ENCODE data around the gene IKBKE. TPM values are rescaled to one million over a fixed set of nuclear protein-coding genes. Genes with fewer than 3 reads are reported as not detected.

Gene IKBKE
- total and polyA plus RNA-seq, 9 donors: 0.86 to 3.9 (median 2.3) TPM

- H3K27ac ChIP-seq: no peak overlapping the region
- no peaks in the 10 kb centered on the region for H3K27me3 ChIP-seq
- no peaks in the 10 kb centered on the region for H3K9me3 ChIP-seq
- TF ChIP-seq POLR2A (IDR thresholded peaks at IDR 0.05): no peak
- no peak for TF ChIP-seq EP300 (IDR thresholded peaks at IDR 0.05)
- TF ChIP-seq CTCF (IDR thresholded peaks at IDR 0.05): no peak
- peaks cover 2% of the 10 kb centered on the region for H3K4me1 ChIP-seq (ENCODE audit: insufficient read depth)
- H3K36me3 ChIP-seq: no peaks in the 10 kb centered on the region
- intact Hi-C loops (cut with DNase I): no loop called here
- no peak overlapping the region for H3K4me3 ChIP-seq
- 84 to 95% (median 95%) methylated on average over 4 of the region's 4 CpGs for WGBS, 3 donors
- DNase-seq: no peak
Measured at GRCh38 chr1:206448471-206448870, 21.8 kb upstream of the IKBKE start.

GRCh38 chr1:206449565-206449964, 20.7 kb upstream of the IKBKE start:
- 43 to 78% (median 72%) methylated on average over 1 of the region's 1 CpG for WGBS, 3 donors
- intact Hi-C loops (cut with DNase I): no loop called here
- no peak for DNase-seq
- Histone ChIP-seq H3K4me1 (ENCODE audit: insufficient read depth) (peaks cover 2% of the 10 kb centered on the region), H3K36me3 (no peaks in the 10 kb centered on the region), H3K9me3 (no peaks in the 10 kb centered on the region), H3K27me3 (no peaks in the 10 kb centered on the region), H3K4me3 (no peak overlapping the region), H3K27ac (no peak overlapping the region)
- TF ChIP-seq POLR2A (IDR thresholded peaks at IDR 0.05): no peak
- TF ChIP-seq EP300 (IDR thresholded peaks at IDR 0.05): no peak
- TF ChIP-seq CTCF (IDR thresholded peaks at IDR 0.05): no peak

GRCh38 chr1:206450281-206450680, 20.0 kb upstream of the IKBKE start:
- DNase-seq: no peak
- H3K4me3 ChIP-seq: no peak overlapping the region
- intact Hi-C loops (cut with DNase I): no loop called here
- H3K27ac ChIP-seq: no peak overlapping the region
- WGBS, 3 donors: 96 to 98% (median 97%) methylated on average over 12 of the region's 12 CpGs
- H3K9me3 ChIP-seq: no peaks in the 10 kb centered on the region
- H3K4me1 ChIP-seq (ENCODE audit: insufficient read depth): peaks cover 2% of the 10 kb centered on the region
- H3K27me3 ChIP-seq: no peaks in the 10 kb centered on the region
- TF ChIP-seq EP300 (IDR thresholded peaks at IDR 0.05): no peak
- TF ChIP-seq CTCF (IDR thresholded peaks at IDR 0.05): no peak
- TF ChIP-seq POLR2A (IDR thresholded peaks at IDR 0.05): no peak
- H3K36me3 ChIP-seq: no peaks in the 10 kb centered on the region

- H3K36me3 ChIP-seq: no peaks in the 10 kb centered on the region
- no peak for DNase-seq
- H3K4me1 ChIP-seq (ENCODE audit: insufficient read depth): no peaks in the 10 kb centered on the region
- intact Hi-C loops (cut with DNase I): no loop called here
- no peak overlapping the region for H3K4me3 ChIP-seq
- no peak overlapping the region for H3K27ac ChIP-seq
- TF ChIP-seq POLR2A (IDR thresholded peaks at IDR 0.05): no peak
- no peaks in the 10 kb centered on the region for H3K27me3 ChIP-seq
- H3K9me3 ChIP-seq: no peaks in the 10 kb centered on the region
- WGBS, 3 donors: 88 to 94% (median 89%) methylated on average over 9 of the region's 9 CpGs
Measured at GRCh38 chr1:206451134-206451686, 19.1 kb upstream of the IKBKE start.

- no peaks in the 10 kb centered on the region for H3K36me3 ChIP-seq
- intact Hi-C loops (cut with DNase I): no loop called here
- WGBS, 3 donors: 90 to 96% (median 95%) methylated on average over 13 of the region's 13 CpGs
Measured at GRCh38 chr1:206453111-206453510, 17.2 kb upstream of the IKBKE start.

More at GRCh38 chr1:206453111-206453510, 17.2 kb upstream of the IKBKE start:
- Histone ChIP-seq H3K4me3 (no peak overlapping the region), H3K9me3 (no peaks in the 10 kb centered on the region), H3K4me1 (ENCODE audit: insufficient read depth) (no peaks in the 10 kb centered on the region), H3K27ac (no peak overlapping the region), H3K27me3 (no peaks in the 10 kb centered on the region)
- DNase-seq: no peak
- TF ChIP-seq CTCF (IDR thresholded peaks at IDR 0.05) (no peak), POLR2A (IDR thresholded peaks at IDR 0.05) (no peak), EP300 (IDR thresholded peaks at IDR 0.05) (no peak)
